H1 (cell line): ENCODE results near the gene NETO1. TPM values are rescaled to one million over a fixed set of nuclear protein-coding genes. Genes with fewer than 3 reads are reported as not detected.

Experiments used
- CTCF ChIA-PET: fragments of 300-600 bp; sonication (Branson Sonifier 250); formaldehyde crosslinking; loops from one replicate; lab custom pipeline; 2021; ENCODE audit not compliant: partially characterized antibody; lab: Charles Lee
- POLR2A ChIA-PET: fragments of 300-600 bp; sonication (Branson Sonifier 250); formaldehyde crosslinking; loops from one replicate; lab custom pipeline; 2021; ENCODE audit warnings: inconsistent platforms; ENCODE audit not compliant: partially characterized antibody; lab: Charles Lee
- DNase-seq, 2 experiments: peaks; one replicate each; pipeline versions ENCODE4 v3.0.0 to v3.0.0-alpha.2; 2010 to 2022; ENCODE audit warnings: low spot score in 2 of 2, low read depth in 1 of 2, mixed read lengths in 1 of 2
- FAIRE-seq: peaks from 2 replicates; lab custom pipeline; 2011; peaks lifted over from hg19 to GRCh38; lab: Jason Lieb, UNC
- H2AFZ ChIP-seq: 2 replicates; pipeline ENCODE4 v1.8.1; 2012; ENCODE audit warnings: low read length, inconsistent platforms
- H2AK5ac ChIP-seq: 2 replicates; pipeline ENCODE4 v1.6.1; 2013; ENCODE audit warnings: low read depth, low read length
- H2BK120ac ChIP-seq: replicated peaks from 2 replicates; pipeline ENCODE3; 2013; ENCODE audit warnings: low read depth, low read length, inconsistent platforms
- H2BK12ac ChIP-seq: 2 replicates; pipeline ENCODE4 v1.6.1; 2013; ENCODE audit warnings: low read depth, low read length
- H2BK15ac ChIP-seq: 2 replicates; pipeline ENCODE4 v1.6.1; 2013; ENCODE audit warnings: low read length
- H2BK20ac ChIP-seq: 2 replicates; pipeline ENCODE4 v1.6.1; 2013; ENCODE audit warnings: low read length
- H2BK5ac ChIP-seq: 2 replicates; pipeline ENCODE4 v1.6.1; 2013; ENCODE audit warnings: low read depth, low read length
- H3K14ac ChIP-seq: 2 replicates; pipeline ENCODE4 v1.6.1; 2013; ENCODE audit warnings: inconsistent platforms; ENCODE audit not compliant: insufficient read length
- H3K18ac ChIP-seq: 2 replicates; pipeline ENCODE4 v1.6.1; 2013; ENCODE audit warnings: low read length; ENCODE audit errors: extremely low read depth
- H3K23ac ChIP-seq: 2 replicates; pipeline ENCODE4 v1.6.1; 2013; ENCODE audit warnings: inconsistent platforms; ENCODE audit not compliant: insufficient read length
- H3K23me2 ChIP-seq: 2 replicates; pipeline ENCODE4 v1.6.1; 2013; ENCODE audit warnings: low read depth, low read length
- H3K27ac ChIP-seq: 2 replicates; pipeline ENCODE4 v1.6.1; 2011; ENCODE audit warnings: low read depth, low read length, inconsistent platforms
- H3K27me3 ChIP-seq, 4 experiments: replicated peaks in 1 of 4; 1 replicate in 1 of 4; 2 replicates in 3 of 4; pipeline versions ENCODE4 v1.6.1 to v1.8.1; 2011 to 2013; ENCODE audit warnings: low read length in 3 of 4, mild to moderate bottlenecking in 3 of 4, inconsistent platforms in 2 of 4, mixed read lengths in 2 of 4, moderate library complexity in 1 of 4; ENCODE audit not compliant: control insufficient read depth in 3 of 4, insufficient read depth in 3 of 4; ENCODE audit errors: extremely low read depth in 1 of 4
- H3K36me3 ChIP-seq, 4 experiments: 2 replicates each; pipeline versions ENCODE4 v1.6.1 to v1.8.1; 2011 to 2013; ENCODE audit warnings: mild to moderate bottlenecking in 4 of 4, low read length in 3 of 4, moderate library complexity in 2 of 4, control low read depth in 1 of 4, inconsistent platforms in 1 of 4; ENCODE audit not compliant: insufficient read depth in 4 of 4, control insufficient read depth in 2 of 4
- H3K4ac ChIP-seq: replicated peaks from 2 replicates; pipeline ENCODE3; 2013; ENCODE audit warnings: low read length, low read depth, mixed read lengths, inconsistent platforms; ENCODE audit not compliant: insufficient read length
- H3K4me1 ChIP-seq, 4 experiments: replicated peaks in 1 of 4; 1 replicate in 1 of 4; 2 replicates in 3 of 4; pipeline versions ENCODE4 v1.6.1 to v1.8.1; 2011 to 2013; ENCODE audit warnings: low read length in 3 of 4, inconsistent platforms in 2 of 4, mixed read lengths in 1 of 4; ENCODE audit not compliant: insufficient read depth in 4 of 4, control insufficient read depth in 3 of 4
- H3K4me2 ChIP-seq, 2 experiments: 2 replicates each; pipeline versions ENCODE4 v1.6.1 to v1.8.1; 2011 to 2013; ENCODE audit warnings: low read depth in 2 of 2, low read length in 2 of 2, control low read depth in 1 of 2, inconsistent platforms in 1 of 2, mild to moderate bottlenecking in 1 of 2; ENCODE audit not compliant: insufficient read depth in 1 of 2
- H3K4me3 ChIP-seq, 4 experiments: fragments of 200-600, 300-600 bp in 1 of 4; sonication (generic), shearing (Covaris generic), sonication (Bioruptor Twin) in 1 of 4; 2 replicates each; pipeline versions ENCODE4 v1.5.1 to v1.8.1; 2011 to 2016; ENCODE audit warnings: low read length in 4 of 4, low read depth in 3 of 4, control low read depth in 2 of 4, inconsistent platforms in 2 of 4, mild to moderate bottlenecking in 2 of 4, mixed read lengths in 1 of 4, moderate library complexity in 1 of 4; ENCODE audit not compliant: insufficient read depth in 2 of 4; ENCODE audit errors: extremely low read depth in 1 of 4
- H3K56ac ChIP-seq: replicated peaks from 2 replicates; pipeline ENCODE3; 2013; ENCODE audit warnings: low read depth, mild to moderate bottlenecking, mixed read lengths, low read length, inconsistent platforms; ENCODE audit not compliant: insufficient read length
- H3K79me1 ChIP-seq: 2 replicates; pipeline ENCODE4 v1.6.1; 2013; ENCODE audit warnings: low read depth, low read length, control low read depth
- H3K79me2 ChIP-seq, 2 experiments: 2 replicates each; pipeline versions ENCODE4 v1.6.1 to v1.8.1; 2012 to 2013; ENCODE audit warnings: low read length in 2 of 2, mild to moderate bottlenecking in 2 of 2, inconsistent platforms in 1 of 2; ENCODE audit not compliant: insufficient read depth in 2 of 2, control insufficient read depth in 1 of 2
- H3K9ac ChIP-seq, 4 experiments: replicated peaks in 1 of 4; 1 replicate in 1 of 4; 2 replicates in 3 of 4; pipeline versions ENCODE4 v1.6.1 to v1.8.1; 2011 to 2013; ENCODE audit warnings: low read depth in 3 of 4, low read length in 3 of 4, control low read depth in 2 of 4, mild to moderate bottlenecking in 2 of 4, moderate library complexity in 2 of 4, inconsistent platforms in 1 of 4; ENCODE audit errors: extremely low read depth in 1 of 4
- H3K9me3 ChIP-seq, 2 experiments: 2 replicates each; pipeline versions ENCODE4 v1.6.1 to v1.8.1; 2012 to 2013; ENCODE audit warnings: mild to moderate bottlenecking in 2 of 2, moderate library complexity in 2 of 2, control low read depth in 1 of 2, inconsistent platforms in 1 of 2, low read depth in 1 of 2, low read length in 1 of 2, mixed read lengths in 1 of 2; ENCODE audit not compliant: insufficient read depth in 2 of 2
- H4K20me1 ChIP-seq, 2 experiments: replicated peaks in 1 of 2; 2 replicates each; pipeline versions ENCODE3 to v1.8.1; 2011 to 2013; ENCODE audit warnings: inconsistent platforms in 2 of 2, low read length in 2 of 2, mild to moderate bottlenecking in 1 of 2; ENCODE audit not compliant: insufficient read depth in 2 of 2, control insufficient read depth in 1 of 2
- H4K5ac ChIP-seq: 2 replicates; pipeline ENCODE4 v1.6.1; 2013; ENCODE audit warnings: low read length, low read depth, mixed read lengths, inconsistent platforms; ENCODE audit not compliant: insufficient read length
- H4K8ac ChIP-seq: 2 replicates; pipeline ENCODE4 v1.8.0; 2013; ENCODE audit warnings: mild to moderate bottlenecking, moderate library complexity, low read length, inconsistent platforms; ENCODE audit not compliant: insufficient read depth; ENCODE audit errors: extremely low read depth
- H4K91ac ChIP-seq: replicated peaks from 2 replicates; pipeline ENCODE3; 2013; ENCODE audit warnings: low read length, mixed read lengths, inconsistent platforms; ENCODE audit not compliant: insufficient read length
- RXRA ChIP-seq: IDR thresholded peaks from 2 replicates; pipeline ENCODE4 v1.6.1; 2011; ENCODE audit warnings: low read depth, mild to moderate bottlenecking, low read length, moderate library complexity; ENCODE audit not compliant: insufficient read depth
- WGBS, 2 experiments: shearing (Covaris generic) in 1 of 2; methylation state at CpG; one replicate each; pipeline versions ENCODE4 v1.1.6 to v1.1.7; 2013 to 2015; ENCODE audit warnings: low lambda C conversion rate in 2 of 2, mixed read lengths in 2 of 2, inconsistent platforms in 1 of 2, low coverage in 1 of 2, missing lambda C conversion rate in 1 of 2; ENCODE audit not compliant: insufficient replicate concordance in 2 of 2, insufficient coverage in 1 of 2, insufficient read length in 1 of 2; ENCODE audit errors: extremely low coverage in 1 of 2, missing lambda C conversion rate in 1 of 2; 5-methylcytosine and 5-hydroxymethylcytosine counted together
- polyA plus RNA-seq, 7 experiments: library from polyadenylated mRNA; depleted of rRNA in 3 of 7; stranded (reverse) in 5 of 7; unstranded in 2 of 7; fragments of >200 nt in 5 of 7; fragments of 200-250 nt in 2 of 7; gene quantifications; 1 replicate in 5 of 7; 2 replicates in 1 of 7; 4 replicates in 1 of 7; pipeline versions ENCODE4 v1.2.1 to v1.2.3, GENCODE V29; 2011 to 2013; ENCODE audit warnings: missing spikeins in 2 of 7, mixed read lengths in 2 of 7
- total RNA-seq: library from RNA; stranded (reverse); fragmentation: NEBNext Ultra II Directional; extraction: Animal tissue kit (Norgen Biotek cat#: 25700); gene quantifications from 2 replicates; pipeline ENCODE4 v1.2.1, GENCODE V29; 2021

Gene NETO1
- total and polyA plus RNA-seq, 2 of the 8 experiments (the other 6 are each of a cell fraction or from before 2014, with no cell fraction given), result 3.0 to 19.3 TPM

DNA sequence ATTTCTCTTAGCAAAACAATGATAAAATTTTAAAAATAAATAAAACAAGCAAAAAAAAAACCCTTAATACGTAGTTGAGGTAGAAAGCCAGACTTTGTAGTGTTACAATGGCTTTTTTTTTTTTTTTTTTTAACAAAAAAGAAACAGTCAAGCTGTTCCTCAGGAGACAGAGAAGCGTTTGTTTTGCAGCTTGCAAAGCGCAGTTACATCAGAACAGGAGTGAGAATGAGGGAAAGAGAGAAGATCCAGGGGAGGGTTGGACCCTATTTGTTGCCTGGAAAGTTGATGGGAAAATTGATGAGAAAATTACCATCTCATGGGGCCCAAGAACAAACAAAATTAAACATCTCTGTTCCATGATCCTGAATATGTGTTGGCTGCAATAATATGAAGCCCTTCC, 146.5 kb downstream of the NETO1 start:
- no peaks in the 10 kb centered on the region for H3K79me2 ChIP-seq
- no peak overlapping the region for H2BK12ac ChIP-seq
- H3K4me2 ChIP-seq, result no peak overlapping the region
- no peak overlapping the region for H3K23ac ChIP-seq
- H3K27ac ChIP-seq, result no peak overlapping the region
- H3K4ac ChIP-seq, result no peak overlapping the region
- H3K9ac ChIP-seq, result no peak overlapping the region
- WGBS, 2 experiments, result 85% methylated on average over 3 of the region's 3 CpGs; no CpG with 5 or more reads in 1 of the 2 experiments
- H3K36me3 ChIP-seq, result no peaks in the 10 kb centered on the region
- no peak overlapping the region for H2AK5ac ChIP-seq
- no peaks in the 10 kb centered on the region for H3K9me3 ChIP-seq
- CTCF ChIA-PET, result no interaction called here
- no peak overlapping the region for H2BK15ac ChIP-seq
- no peak overlapping the region for H4K91ac ChIP-seq
- H3K4me1 ChIP-seq, result no peaks in the 10 kb centered on the region
- no peak for FAIRE-seq
- no peak for TF ChIP-seq RXRA
- TF ChIP-seq, all 59 proteins: peak for 0
- no peaks in the 10 kb centered on the region for H4K20me1 ChIP-seq
- no peaks in the 10 kb centered on the region for H3K79me1 ChIP-seq
- H3K27me3 ChIP-seq, result no peaks in the 10 kb centered on the region
- no peak overlapping the region for H3K18ac ChIP-seq
- no peak overlapping the region for H2BK5ac ChIP-seq
- no peak overlapping the region for H4K5ac ChIP-seq
- H2AFZ ChIP-seq, result no peak overlapping the region
- no peak overlapping the region for H4K8ac ChIP-seq
- H3K14ac ChIP-seq, result no peak overlapping the region
- no peak overlapping the region for H2BK20ac ChIP-seq
- H3K23me2 ChIP-seq, result no peaks in the 10 kb centered on the region
- H3K4me3 ChIP-seq, result no peak overlapping the region
- no peak overlapping the region for H3K56ac ChIP-seq
- DNase-seq, result no peak
- no peak overlapping the region for H2BK120ac ChIP-seq
- POLR2A ChIA-PET, result no interaction called here
